H1 (cell line): ENCODE data around the gene DDA1. TPM values are rescaled to one million over a fixed set of nuclear protein-coding genes. Genes with fewer than 3 reads are reported as not detected.

ENCODE experiments used
- BRCA1 ChIP-seq: IDR thresholded peaks from 2 replicates; pipeline ENCODE4 v1.6.1; 2012; ENCODE audit warnings: low read depth, low read length, improper control_type of control experiment
- EZH2 ChIP-seq: fragments of 200-600 bp; sonication (generic); IDR thresholded peaks from 2 replicates; pipeline ENCODE4 v1.7.1; 2012; ENCODE audit warnings: low read depth, mild to moderate bottlenecking, moderate library complexity, low read length, inconsistent platforms; ENCODE audit not compliant: severe bottlenecking
- RBBP5 ChIP-seq: IDR thresholded peaks from 2 replicates; pipeline ENCODE4 v1.7.1; 2012; ENCODE audit warnings: low read depth, mild to moderate bottlenecking, inconsistent platforms, low read length, moderate library complexity, borderline replicate concordance
- polyA plus RNA-seq, 7 experiments: library from polyadenylated mRNA; depleted of rRNA in 3 of 7; stranded (reverse) in 5 of 7; unstranded in 2 of 7; fragments of >200 nt in 5 of 7; fragments of 200-250 nt in 2 of 7; gene quantifications; 1 replicate in 5 of 7; 2 replicates in 1 of 7; 4 replicates in 1 of 7; pipeline versions ENCODE4 v1.2.1 to v1.2.3, GENCODE V29; 2011 to 2013; ENCODE audit warnings: missing spikeins in 2 of 7, mixed read lengths in 2 of 7
- total RNA-seq: library from RNA; stranded (reverse); fragmentation: NEBNext Ultra II Directional; extraction: Animal tissue kit (Norgen Biotek cat#: 25700); gene quantifications from 2 replicates; pipeline ENCODE4 v1.2.1, GENCODE V29; 2021
- TF ChIP-seq, protein P1 (sequence below), 3 experiments: IDR thresholded peaks; 1 replicate in 2 of 3; 2 replicates in 1 of 3; pipeline versions ENCODE4 v1.5.1 to v1.6.1; 2011; ENCODE audit warnings: low read length in 3 of 3, mild to moderate bottlenecking in 3 of 3, inconsistent platforms in 2 of 3, low read depth in 1 of 3, moderate library complexity in 1 of 3; ENCODE audit not compliant: insufficient read depth in 1 of 3; ENCODE audit errors: control extremely low read depth in 1 of 3

Gene DDA1
- total and polyA plus RNA-seq, 2 of the 8 experiments (the other 6 are each of a cell fraction or from before 2014, with no cell fraction given): 29.2 to 34.5 TPM

DNA sequence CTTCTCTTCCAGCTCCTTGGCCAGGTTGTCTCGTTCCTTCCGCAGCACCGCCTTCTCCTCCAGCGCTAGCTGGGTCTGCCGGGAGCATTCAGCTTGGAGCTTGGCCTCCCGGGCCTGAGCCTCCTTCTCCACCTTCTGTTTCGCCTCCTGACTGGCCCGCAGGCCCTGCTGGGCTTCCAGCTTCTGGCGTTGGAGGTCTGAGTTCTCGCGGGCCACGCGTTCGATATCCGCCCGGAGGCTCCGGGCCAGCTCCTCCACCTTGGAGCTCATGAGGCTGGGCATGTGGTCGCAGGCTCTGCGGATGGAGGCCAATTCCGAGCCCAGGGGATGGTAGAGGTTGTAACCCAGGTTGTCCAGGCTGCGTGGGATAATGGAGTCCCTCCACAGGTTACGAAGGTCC is 56.0 kb downstream of the DDA1 start (continued):
- TF ChIP-seq, protein P1, sequence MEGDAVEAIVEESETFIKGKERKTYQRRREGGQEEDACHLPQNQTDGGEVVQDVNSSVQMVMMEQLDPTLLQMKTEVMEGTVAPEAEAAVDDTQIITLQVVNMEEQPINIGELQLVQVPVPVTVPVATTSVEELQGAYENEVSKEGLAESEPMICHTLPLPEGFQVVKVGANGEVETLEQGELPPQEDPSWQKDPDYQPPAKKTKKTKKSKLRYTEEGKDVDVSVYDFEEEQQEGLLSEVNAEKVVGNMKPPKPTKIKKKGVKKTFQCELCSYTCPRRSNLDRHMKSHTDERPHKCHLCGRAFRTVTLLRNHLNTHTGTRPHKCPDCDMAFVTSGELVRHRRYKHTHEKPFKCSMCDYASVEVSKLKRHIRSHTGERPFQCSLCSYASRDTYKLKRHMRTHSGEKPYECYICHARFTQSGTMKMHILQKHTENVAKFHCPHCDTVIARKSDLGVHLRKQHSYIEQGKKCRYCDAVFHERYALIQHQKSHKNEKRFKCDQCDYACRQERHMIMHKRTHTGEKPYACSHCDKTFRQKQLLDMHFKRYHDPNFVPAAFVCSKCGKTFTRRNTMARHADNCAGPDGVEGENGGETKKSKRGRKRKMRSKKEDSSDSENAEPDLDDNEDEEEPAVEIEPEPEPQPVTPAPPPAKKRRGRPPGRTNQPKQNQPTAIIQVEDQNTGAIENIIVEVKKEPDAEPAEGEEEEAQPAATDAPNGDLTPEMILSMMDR (IDR thresholded peaks at IDR 0.05; ENCODE audit: control extremely low read depth in 1 of 3, insufficient read depth in 1 of 3, low read depth in 1 of 3, low read length in 3 of 3): no peak
- TF ChIP-seq EZH2: no peak
- TF ChIP-seq BRCA1: no peak
- no peak for TF ChIP-seq RBBP5
